Pancreas (tissue), 10 donors: ENCODE data around the gene GLIS2. TPM values are rescaled to one million over a fixed set of nuclear protein-coding genes. Genes with fewer than 3 reads are reported as not detected.

Source experiments
- ATAC-seq, 4 donors: fragments of 200-7000 bp; cut with Tn5 transposase; one replicate each; pipeline versions ENCODE4 v1.8.0 to v1.9.1; 2020; ENCODE audit warnings: mild to moderate bottlenecking in 4 of 4, moderate library complexity in 4 of 4
- DNase-seq, 6 donors: peaks; one replicate each; pipeline ENCODE4 v3.0.0-alpha.2; 2020
- FAIRE-seq: peaks from 2 replicates; lab custom pipeline; 2012; peaks lifted over from hg19 to GRCh38; lab: Jason Lieb, UNC
- H3K27ac ChIP-seq, 4 donors: fragments of 200-600 bp; sonication (generic); 1 replicate in 3 of 4; 2 replicates in 1 of 4; pipeline versions ENCODE4 v1.5.0 to v1.8.0; 2020
- H3K27me3 ChIP-seq, 4 donors: fragments of 200-600 bp; one replicate each; pipeline ENCODE4 v1.8.0; 2021
- H3K36me3 ChIP-seq, 3 donors: fragments of 200-600 bp; sonication (generic) in 1 of 3; one replicate each; pipeline versions ENCODE4 v1.5.0 to v1.8.0; 2020 to 2021
- H3K4me1 ChIP-seq, 3 donors: fragments of 200-600 bp; one replicate each; pipeline ENCODE4 v1.8.0; 2021
- H3K4me3 ChIP-seq, 4 donors: fragments of 200-600 bp; sonication (generic) in 2 of 4; one replicate each; pipeline versions ENCODE4 v1.5.0 to v1.8.0; 2020 to 2021
- H3K9me3 ChIP-seq, 4 donors: fragments of 200-600 bp; one replicate each; pipeline ENCODE4 v1.8.0; 2021
- CTCF ChIP-seq, 4 donors: fragments of 200-600 bp; sonication (generic) in 3 of 4; IDR thresholded peaks; one replicate each; pipeline versions ENCODE4 v1.5.0 to v1.8.0; 2021; ENCODE audit warnings: antibody characterized with exemption in 4 of 4
- WGBS, 2 donors: extraction: QIAGEN DNeasy Blood & Tissue Kit; methylation state at CpG; one replicate each; pipeline ENCODE4 v1.1.7; 2013; 5-methylcytosine and 5-hydroxymethylcytosine counted together
- intact Hi-C, 3 donors: fragments of 100-400 bp; cut with DNase I; formaldehyde crosslinking; loops; one replicate each; pipeline versions ENCODE4 v1.11.1 to v1.14.2; 2022
- polyA plus RNA-seq, 2 donors: library from polyadenylated mRNA; stranded (reverse); fragments of 200-250 nt; gene quantifications; one replicate each; pipeline ENCODE4 v1.2.3, GENCODE V29; 2013
- total RNA-seq, 6 donors: library from RNA; stranded (reverse); fragmentation: NEBNext Ultra II Directional in 4 of 6; extraction: Animal tissue kit (Norgen Biotek cat#: 25700) in 4 of 6; gene quantifications; one replicate each; pipeline versions ENCODE4 v1.2.1 to v1.2.4, GENCODE V29; 2021 to 2023
- donor health status: healthy with polysubstance abuse.
- donor health status: DM: no; HTN: no; CAD: no; lungs with moderate emphysema.
- donor health status: DM: no; HTN: no; CAD: no.
- donor health status: control.
- donor health status: control.
- donor health status: Bipolar disorder and iron deficiency.
- donor health status: DM: yes; HTN: yes; CAD: no.
- donor health status: DM: no; HTN: no; CAD: no.
- donor health status: DM: no; HTN: no; CAD: no.
- donor health status: DM: yes; HTN: yes; CAD: no.

The GLIS2 gene
- total and polyA plus RNA-seq, 8 donors: 5.5 to 15.1 (median 10.9) TPM

- FAIRE-seq: no peak
- 0 to 1% methylated on average over 53 to 81 of the region's 81 CpGs for WGBS, 2 donors
- H3K4me1 ChIP-seq: peaks cover 2 to 22% (median 5%) of the 10 kb centered on the region in 3 donors
These were observed 35.2 kb downstream of the GLIS2 start, which contains the start of gene PAM16 for GRCh38 chr16:4350787-4351659. Gene PAM16 (minus strand): TSS chr16:4351321. CDS start chr16:4351234, 87 bp downstream.

GRCh38 chr16:4351880-4352279 is 36.0 kb downstream of the GLIS2 start:
- FAIRE-seq (no peak), DNase-seq (no peak)
- 66 to 74% methylated on average over 7 of the region's 7 CpGs for WGBS, 2 donors

More at GRCh38 chr16:4350787-4351659, 35.2 kb downstream of the GLIS2 start, which contains the start of gene PAM16:
- no peaks in the 10 kb centered on the region for H3K27me3 ChIP-seq
- TF ChIP-seq CTCF (IDR thresholded peaks at IDR 0.05): no peak
- no peaks in the 10 kb centered on the region for H3K9me3 ChIP-seq
- peak; percentile 94 to 99 (median 97) for DNase-seq
- H3K4me3 ChIP-seq: peak within 1 kb of the TSS; percentile 63 to 98 (median 81)
- H3K27ac ChIP-seq: peak within 1 kb of the TSS; percentile 40 to 84 (median 56)
- H3K36me3 ChIP-seq: no peaks in the 10 kb centered on the region
- peak; percentile 94 to 96 (median 94) for ATAC-seq
- intact Hi-C loops: no loop called here

GRCh38 chr16:4352843-4353242 is 37.0 kb downstream of the GLIS2 start:
- TF ChIP-seq CTCF (IDR thresholded peaks at IDR 0.05): no peak
- H3K4me1 ChIP-seq: peaks cover 0 to 12% (median 0%) of the 10 kb centered on the region in 3 donors
- no peak for FAIRE-seq
- no peaks in the 10 kb centered on the region for H3K36me3 ChIP-seq
- no peak overlapping the region for H3K27ac ChIP-seq
- H3K27me3 ChIP-seq: no peaks in the 10 kb centered on the region
- WGBS, 2 donors: 75 to 79% methylated on average over 5 of the region's 5 CpGs
- intact Hi-C loops: no loop called here
- no peak for ATAC-seq
- H3K9me3 ChIP-seq: no peaks in the 10 kb centered on the region
- DNase-seq: no peak
- H3K4me3 ChIP-seq: no peak overlapping the region

More at GRCh38 chr16:4351880-4352279, 36.0 kb downstream of the GLIS2 start:
- intact Hi-C loops: no loop called here
- no peaks in the 10 kb centered on the region for H3K36me3 ChIP-seq
- no peak for ATAC-seq
- H3K4me3 ChIP-seq: no peak overlapping the region
- H3K9me3 ChIP-seq: no peaks in the 10 kb centered on the region
- H3K4me1 ChIP-seq: peaks cover 0 to 16% (median 0%) of the 10 kb centered on the region in 3 donors
- no peak for TF ChIP-seq CTCF (IDR thresholded peaks at IDR 0.05)
- no peak overlapping the region for H3K27ac ChIP-seq
- no peaks in the 10 kb centered on the region for H3K27me3 ChIP-seq

GRCh38 chr16:4353675-4354074 is 37.8 kb downstream of the GLIS2 start:
- Histone ChIP-seq H3K27me3 (no peaks in the 10 kb centered on the region), H3K4me3 (no peak overlapping the region), H3K27ac (no peak overlapping the region), H3K36me3 (no peaks in the 10 kb centered on the region), H3K4me1 (peaks cover 0 to 7% (median 0%) of the 10 kb centered on the region in 3 donors), H3K9me3 (no peaks in the 10 kb centered on the region)
- no peak for DNase-seq
- no peak for FAIRE-seq
- 93 to 96% methylated on average over 4 of the region's 4 CpGs for WGBS, 2 donors
- ATAC-seq: no peak
- intact Hi-C loops: no loop called here
- TF ChIP-seq CTCF (IDR thresholded peaks at IDR 0.05): no peak
